Inflammatory macrophage (primary cell): ENCODE measurements around the gene APOL2.
"Not testable (repeated sequence)": the region's sequence is repeated elsewhere in the genome, so short reads cannot be mapped to it uniquely, and the experiment has no call there.

ENCODE experiments used
- DNase-seq, 2 donors: peaks; one replicate each; pipeline ENCODE4 v3.0.0-alpha.2; 2020 to 2022

The APOL2 gene

DNA sequence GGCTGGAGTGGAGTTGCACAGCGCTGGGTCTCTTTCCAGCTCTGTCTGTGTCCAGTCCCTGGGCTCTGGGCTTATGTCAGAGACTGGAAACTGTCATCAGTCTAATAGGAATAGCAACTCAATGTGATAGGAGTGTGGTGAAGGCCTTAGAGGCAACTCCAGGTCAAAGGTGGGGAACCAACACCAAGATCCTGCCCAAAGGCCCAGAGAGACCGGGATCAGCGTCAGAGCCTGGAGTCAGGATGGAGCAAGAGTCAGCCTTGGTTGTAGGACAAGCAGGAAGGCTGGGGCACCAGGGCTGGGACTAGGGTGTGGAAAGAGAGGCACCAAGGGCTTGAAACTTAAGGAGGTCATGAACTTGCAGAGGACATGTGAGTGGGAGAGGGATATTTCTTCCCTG is 23.0 kb upstream of the APOL2 start:
- DNase-seq = not testable (repeated sequence)

DNA sequence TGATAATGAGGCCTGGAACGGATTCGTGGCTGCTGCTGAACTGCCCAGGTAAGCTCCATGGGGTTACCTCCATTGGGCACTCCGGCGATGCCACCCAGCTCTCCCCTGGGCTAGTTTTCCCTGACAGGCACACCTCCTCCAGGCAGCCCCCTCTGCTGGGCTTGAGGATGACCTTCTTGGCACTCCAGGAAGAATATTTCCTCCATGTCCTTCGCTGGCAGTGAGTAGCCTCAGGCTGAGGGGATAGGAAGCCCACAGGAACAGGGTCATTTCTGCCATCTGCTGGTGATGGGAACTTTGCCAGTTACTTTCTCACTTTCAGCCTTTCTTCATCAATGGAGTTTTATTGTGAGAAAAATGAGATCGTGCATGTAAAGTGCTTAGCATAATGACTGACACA is 22.3 kb upstream of the APOL2 start:
- DNase-seq = not testable (repeated sequence)

DNA sequence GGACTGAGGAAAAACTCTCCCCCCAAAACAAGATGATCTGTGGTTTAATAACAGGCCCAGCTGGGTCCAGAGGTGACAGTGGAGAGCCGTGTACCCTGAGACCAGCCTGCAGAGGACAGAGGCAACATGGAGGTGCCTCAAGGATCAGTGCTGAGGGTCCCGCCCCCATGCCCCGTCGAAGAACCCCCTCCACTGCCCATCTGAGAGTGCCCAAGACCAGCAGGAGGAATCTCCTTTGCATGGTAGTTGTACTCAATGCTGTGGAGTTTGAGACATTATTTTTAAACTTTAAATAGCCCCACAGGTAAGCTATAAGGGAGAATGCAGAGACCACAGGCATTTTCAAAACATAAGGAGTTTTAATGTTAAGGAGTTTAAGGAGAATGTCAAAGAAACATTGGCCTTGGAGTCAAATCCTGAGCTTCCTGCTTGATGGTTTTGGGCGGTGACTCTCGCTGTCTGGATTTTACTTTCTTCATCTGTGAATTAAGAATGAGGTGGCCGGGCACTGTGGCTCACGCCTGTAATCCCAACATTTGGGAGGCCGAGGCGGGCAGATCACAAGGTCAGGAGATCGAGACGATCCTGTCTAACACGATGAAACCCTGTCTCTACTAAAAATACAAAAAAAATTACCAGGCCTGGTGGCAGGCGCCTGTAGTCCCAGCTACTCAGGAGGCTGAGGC is 20.4 kb upstream of the APOL2 start:
- DNase-seq = no peak

DNA sequence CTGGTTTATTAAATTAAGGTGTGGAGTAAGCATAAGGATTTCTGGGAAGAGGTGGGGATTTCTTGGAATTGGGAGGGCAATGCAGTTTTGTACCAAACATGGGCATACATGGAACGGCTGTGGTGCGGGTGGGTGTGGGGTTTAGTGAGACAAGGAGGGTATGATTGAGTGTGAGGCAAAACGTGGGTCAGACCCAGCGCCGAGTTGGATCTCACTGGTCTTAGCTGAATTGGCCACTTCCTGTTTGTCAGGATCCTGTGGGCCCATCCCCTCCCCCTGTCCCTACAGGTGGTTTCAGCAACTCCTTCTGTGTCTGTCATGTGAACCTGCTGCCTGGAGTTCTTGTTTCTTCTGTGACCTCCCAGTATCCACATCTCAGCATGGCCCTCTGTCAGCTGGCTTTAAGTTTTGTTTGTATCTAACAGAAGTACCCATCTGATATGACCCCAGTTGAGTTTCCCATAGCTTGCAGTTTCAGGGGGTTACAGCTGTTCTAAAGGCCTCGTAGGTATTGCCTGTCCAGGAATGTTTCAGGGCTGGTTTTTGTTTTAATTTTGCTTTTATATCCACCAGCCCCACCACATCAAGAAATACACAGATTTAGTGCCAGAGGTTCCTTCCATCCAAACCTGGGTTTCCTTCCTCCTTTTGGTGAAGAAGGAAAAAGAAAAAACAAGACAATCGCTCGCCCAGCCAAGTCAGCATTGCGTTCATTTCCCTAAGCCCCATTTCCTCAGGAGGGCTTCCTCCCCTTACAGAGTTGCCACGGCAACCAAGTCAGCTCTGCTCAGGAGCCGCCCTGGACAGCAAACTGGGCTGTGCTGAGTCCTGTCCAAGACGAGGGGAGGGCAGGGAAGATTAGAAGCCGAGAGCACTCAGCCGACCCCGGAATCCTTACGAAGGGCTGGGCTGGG is 19.6 kb upstream of the APOL2 start:
- peak in 1 of 2 donors; percentile 7 for DNase-seq

DNA sequence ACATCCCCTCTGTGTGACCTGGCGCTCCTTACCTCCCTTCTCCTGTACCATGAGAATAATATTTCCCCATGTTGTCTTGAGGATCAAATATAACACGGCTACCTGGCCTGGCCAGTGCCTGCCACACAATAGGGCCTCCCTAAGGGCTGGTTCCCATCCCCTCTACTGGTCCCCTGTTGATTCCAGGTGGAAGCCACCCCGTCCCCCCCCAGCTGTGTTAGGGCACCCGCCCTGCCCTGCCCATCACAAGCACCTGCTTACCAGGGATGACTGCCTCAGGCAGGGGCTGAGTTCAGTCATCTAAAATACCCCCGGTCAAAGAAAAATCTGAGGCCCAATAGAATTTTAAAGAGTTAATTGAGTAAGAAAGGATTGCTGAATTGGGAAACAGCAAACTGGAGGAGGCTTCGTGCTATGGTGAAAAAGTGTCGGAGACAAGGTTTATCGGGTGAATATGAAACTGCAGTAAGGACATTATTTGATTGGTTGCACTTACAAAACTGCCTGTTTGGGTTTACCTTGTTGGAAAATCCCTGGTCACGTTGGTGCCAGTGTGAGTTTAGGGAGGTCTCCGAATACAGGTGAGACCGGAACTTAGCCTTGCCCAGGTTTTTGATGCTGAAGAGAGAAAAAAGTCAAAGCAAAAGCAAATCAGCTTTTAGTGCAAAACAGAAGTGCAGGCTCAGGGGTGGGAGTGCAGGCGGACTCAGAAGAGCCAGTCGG is 18.8 kb upstream of the APOL2 start:
- no peak for DNase-seq

DNA sequence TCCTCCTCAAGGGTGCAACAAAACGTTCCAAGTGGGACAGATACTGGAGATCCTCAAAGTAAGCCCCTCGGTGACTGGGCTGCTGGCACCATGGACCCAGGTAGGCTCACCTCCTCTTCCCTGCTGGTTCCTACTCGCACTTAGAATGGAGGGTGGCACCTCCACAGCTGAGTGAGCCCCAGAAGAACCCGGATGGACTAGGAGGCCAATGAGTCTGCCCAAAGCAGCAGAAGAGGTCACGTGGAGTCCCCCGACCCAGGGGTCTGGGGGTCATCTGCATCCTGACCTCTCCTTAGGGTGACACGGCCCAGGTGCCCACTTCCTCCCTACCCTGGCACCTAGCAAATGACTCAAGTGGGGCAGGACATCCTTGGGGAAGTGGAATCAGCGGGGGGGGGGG is 18.0 kb upstream of the APOL2 start:
- DNase-seq = no peak

DNA sequence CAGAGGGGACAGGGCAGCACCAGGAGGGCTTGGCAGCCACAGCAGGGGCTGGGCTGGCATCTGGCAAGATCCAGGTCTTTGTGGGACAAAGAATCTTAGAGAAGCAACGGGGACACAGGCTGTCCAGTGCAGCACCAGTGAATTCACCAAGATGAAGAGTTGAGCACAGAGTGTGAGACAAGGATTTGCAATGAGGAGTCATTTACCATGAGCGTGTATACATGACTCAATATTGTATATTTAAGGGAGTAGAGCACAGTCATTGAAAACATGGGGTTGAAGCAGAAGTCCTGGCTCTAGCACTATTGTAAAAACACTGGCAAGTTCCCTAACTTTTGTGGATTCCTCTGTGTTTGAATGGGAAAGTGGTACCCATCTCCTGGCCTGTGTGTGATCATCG is 17.2 kb upstream of the APOL2 start:
- no peak for DNase-seq

DNA sequence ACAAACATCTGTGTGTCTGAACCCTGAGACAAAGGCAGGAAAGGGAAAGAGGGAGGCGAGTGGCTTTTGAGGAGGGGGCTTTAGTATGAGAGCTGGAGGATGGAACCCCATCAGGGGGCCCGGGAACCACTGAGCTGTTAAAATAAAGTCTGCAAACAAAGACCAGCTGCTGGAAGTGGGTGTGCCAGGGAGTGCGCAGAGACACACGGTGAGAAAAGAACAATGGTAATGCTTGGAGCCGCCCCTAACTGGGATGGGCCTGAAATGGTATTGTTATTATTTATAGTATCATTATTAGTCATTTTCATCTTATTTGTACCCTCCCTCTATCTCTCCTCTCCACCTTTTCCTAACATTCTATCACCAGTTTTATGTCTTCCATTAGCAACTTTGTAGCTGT is 16.2 kb upstream of the APOL2 start:
- not testable (repeated sequence) for DNase-seq

DNA sequence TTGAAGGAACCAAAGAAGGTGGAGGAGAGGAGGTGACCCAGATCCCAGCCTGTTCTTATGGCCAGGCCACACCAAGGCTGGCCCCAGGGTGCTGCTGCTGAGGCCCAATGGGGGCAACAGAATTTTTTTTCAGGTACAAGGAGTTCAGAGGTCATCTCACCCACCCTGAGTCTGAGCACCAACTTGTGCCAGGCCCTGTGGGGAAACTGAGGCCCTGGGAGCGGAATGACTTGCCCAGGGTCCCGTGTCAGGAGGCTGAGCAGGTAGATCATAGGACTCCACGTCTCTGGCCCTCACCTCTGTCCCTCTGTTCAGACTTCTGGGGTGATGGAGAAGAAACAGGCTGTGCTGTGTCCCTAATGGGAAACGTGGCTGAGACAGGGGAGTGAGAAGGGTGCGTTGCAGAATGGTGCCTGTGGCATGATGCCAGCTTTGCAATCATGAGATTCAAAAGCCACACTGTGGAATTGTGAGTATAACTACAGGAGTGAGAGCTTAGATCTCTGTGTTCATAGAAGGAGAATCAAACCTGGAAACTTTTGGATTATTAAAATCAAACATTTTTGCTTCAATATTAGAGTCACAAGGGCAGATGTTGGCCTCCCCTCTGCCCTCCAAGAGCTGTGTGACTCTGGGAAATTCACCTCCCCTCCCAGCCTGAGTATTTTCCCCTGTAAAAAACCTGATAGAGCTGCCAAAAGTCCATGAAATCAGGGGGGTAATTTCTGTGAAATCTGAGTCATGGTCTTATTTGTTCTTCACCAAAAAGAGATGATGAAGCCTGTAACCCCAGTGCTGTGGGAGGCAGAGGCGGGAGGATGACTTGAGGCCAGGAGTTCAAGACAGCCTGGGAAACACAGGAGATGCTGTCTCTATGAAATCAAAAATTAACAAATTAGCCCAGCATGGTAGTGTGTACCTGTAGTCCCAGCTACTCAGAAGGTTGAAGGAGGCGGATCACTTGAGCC is 14.5 kb upstream of the APOL2 start:
- no peak for DNase-seq

DNA sequence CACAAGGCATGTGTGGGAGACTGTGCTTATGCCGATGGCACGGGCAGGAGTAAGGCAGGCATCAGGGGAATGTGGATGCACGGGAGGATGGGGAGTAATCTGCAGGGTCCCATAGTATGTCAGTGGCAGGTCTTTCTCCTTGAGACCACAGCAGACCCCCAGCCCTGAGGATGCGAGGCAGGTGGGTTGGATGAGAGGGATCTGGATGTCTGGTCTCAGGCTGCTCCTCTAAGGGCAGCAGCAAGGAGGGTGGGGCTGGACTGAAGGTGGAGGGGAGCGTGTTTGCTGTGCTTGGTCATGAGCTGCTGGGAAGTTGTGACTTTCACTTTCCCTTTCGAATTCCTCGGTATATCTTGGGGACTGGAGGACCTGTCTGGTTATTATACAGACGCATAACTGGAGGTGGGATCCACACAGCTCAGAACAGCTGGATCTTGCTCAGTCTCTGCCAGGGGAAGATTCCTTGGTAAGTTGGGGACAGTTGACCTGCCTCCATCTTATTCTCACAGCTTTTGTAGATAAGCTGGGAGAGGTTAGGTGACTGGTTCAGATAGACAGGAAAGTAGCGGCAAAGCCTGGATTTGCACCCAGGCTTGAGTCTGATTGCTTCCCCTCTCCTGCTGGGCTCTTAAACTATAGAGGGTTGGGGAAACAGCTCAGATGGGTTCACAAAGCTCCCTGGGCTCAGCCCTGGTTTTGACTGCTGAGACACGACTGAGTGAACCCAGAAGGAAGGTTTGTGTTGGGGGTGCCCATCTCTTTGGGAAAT is 13.6 kb upstream of the APOL2 start, which contains the start of gene APOL1:
Gene APOL1, plus strand, starts transcription at position 380 of the 769 bp plus-strand sequence. CDS start 1,823 bp downstream, outside the sequence.
- DNase-seq = peak; percentile 48 to 52

DNA sequence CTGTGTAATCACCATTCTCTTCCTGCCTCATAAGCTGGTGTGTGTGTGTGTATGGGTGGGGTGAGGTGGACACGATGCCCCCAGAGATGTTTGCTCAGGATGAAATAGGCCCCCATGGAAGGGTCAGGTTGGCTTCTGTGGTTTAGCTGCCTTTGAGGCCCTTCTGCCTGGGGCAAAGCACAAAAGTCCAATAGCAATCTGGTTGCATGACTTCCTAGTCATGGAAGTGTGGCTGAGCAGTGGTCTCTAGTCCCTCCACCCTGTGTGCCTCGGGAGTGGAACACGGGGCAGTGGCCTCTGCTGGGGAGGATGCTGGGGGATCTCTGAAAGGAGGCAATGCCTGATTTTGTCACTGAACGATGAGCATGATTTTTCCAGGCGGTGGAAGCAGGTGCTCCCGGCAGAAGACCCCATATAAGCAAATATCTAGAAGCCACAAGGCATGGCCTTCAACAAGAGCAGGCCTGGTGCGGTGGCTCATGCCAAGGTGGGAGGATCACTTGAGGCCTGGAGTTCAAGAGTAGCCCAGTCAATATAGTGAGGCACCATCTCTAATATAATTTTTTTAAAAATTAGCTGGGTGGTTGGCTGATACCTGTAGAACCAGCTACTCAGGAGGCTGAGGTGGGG is 12.8 kb upstream of the APOL2 start:
- DNase-seq = not testable (repeated sequence)

DNA sequence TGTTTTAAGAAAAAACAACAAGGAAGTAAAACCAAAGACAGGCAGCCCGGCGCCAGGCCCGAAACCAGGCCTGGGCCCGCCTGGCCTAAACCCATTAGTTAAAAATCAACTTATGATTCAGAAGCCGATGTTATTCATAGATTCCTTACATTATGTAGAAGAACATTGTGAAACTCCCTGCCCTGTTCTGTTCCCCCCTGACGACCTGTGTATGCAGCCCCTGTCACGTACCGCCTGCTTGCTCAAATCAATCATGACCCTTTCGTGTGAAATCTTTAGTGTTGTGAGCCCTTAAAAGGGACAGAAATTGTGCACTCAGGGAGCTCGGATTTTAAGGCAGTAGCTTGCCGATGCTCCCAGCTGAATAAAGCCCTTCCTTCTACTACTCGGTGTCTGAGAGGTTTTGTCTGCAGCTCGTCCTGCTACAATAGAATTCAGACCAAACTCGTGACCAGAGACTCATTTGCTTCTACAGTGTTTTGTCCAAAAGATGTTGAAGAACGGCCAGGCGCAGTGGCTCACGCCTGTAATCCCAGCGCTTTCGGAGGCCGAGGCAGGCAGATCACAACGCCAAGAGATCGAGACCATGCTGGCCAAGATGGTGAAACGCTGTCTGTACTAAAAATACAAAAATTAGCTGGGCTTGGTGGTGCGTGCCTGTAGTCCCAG is 11.1 kb upstream of the APOL2 start:
- not testable (repeated sequence) for DNase-seq

DNA sequence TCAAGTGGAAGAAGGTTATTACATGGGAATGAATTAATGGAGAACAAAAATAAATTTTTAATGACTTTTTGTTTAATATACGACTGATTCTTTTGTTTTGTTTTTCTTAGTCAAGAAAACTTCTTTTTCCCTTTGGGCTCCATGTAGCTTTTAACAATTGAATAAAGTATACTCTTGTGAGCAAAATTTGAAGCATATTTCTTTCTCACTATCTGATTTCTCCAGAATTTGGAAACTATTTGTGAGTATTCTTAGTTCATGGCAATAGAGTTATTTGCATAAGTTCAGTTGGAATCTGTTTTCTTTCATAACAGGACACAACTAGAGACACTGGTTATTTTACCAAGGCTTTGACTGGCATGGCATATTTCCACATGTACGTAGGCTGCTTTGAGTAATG is 9.8 kb upstream of the APOL2 start:
- no peak for DNase-seq

DNA sequence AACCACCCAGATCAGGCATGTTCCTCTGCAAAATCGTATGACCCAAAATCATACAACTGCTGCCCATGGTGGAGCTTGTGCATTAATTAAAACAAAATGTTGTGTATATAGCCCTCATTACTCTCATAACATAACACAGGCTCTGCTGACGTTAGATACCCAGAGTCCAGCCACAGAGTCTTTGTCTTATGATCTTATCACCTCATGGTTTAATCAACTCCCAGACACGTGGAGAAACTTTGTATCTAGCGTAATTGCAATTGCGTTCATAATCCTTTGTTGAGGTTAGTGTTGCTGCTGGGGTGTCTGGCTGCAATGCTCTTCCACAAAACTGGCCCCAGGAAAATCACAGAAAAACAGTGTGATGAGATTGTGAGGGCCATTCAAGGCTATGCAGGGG is 8.6 kb upstream of the APOL2 start:
- no peak for DNase-seq

DNA sequence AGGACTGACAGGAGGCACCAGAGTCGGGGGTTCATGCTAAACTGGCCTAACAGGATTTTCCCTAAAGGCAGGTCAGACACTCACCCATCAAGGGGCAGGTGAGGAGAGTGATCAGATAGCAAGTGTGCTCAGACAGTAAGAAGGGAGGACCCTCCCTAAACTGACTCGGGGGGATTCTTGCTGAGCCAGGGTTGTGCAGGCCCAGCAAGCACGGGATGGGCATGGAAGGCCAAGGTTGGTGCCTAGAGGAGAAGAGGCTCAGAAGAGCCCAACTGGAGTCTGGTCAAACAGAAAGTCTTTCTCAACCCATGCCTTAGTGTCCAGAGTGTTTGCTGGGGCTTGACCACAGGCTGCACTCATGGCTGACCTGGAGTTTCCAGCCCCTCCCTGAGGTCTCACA is 7.4 kb upstream of the APOL2 start:
- no peak for DNase-seq

DNA sequence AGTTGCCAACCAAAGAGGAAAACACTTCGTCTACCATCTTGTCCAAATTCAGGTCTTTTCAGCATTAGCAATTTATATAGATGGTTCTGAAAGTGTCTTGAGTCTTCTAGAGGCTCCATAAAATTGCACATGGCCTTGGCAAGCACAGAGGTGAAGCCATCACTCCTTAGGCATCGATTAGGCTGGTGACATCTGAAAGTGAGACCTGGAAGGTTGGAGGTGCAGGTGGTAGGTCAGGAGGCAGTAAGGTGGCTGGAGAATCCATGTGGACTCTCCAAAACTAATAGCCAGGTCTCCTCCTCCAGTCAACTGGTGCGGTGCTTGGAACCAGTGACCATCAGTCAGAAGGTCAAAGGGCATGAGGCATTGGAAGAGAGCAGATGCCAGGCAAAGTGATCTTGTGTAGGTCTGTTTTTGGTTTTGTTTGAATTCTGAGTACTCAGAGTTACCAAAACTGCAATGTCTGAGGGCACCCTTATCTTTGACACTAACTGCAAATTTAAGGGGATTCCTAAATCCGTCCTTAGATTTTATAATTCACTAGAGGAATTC is 6.6 kb upstream of the APOL2 start:
- no peak for DNase-seq

DNA sequence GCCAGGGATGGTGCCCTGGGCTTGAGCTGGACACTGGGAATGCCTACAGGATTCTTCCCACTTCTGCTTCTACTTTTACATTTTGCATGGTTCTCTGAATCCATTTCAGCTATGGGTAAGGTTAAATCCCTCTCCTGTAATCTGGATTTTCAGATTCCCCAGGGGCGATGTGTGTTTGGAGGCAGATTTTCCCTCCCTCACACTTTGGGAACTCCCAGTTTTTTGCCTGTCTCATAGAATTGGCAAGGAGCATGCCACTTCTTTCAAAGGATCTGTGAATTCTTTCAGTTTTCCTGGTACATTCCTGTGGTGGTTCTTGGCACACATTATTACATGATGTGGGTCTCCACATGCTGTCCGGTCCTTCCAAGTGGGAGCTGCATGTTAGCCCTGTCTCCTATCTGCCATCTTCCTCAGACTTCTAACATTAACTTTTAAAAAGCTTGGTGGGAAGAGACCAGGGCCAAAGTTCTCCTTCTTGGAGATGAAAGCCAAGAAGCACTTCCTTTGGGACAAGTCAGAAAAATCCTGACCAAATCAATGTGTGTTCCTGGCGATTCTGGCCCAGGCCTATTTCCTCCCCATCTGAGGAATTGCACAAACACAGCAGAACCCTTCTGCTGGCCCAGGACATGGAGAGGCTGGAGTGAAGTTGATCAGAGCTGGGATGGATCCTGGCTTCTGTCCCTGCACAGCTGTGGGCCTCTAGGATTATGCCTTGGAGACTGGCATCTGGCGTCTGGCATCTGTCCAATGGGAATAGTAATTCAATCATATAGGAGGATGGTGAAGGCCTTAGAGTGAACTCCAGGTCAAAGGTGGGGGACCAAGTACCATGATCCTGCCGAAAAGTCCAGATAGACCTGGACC is 5.4 kb upstream of the APOL2 start:
- no peak for DNase-seq

DNA sequence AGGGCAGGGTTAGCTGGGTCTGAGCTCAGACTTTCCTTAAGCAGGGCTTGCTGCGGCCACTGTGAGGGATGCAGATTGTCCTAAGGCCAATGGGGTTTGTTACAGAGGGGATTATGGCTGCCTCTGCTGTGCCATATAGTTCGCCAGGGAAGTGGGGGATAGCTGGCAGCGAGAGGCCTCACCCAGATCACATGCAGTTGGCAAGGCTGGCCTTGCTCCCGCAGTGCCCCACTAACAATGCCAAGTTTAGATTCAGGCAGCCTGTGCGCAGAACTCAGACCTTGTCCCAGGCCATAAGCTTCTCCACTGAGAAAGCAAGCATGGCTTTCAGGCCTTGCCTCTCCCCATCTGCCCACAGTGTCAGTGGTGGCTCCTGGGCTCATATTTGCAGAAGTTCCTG is 4.7 kb upstream of the APOL2 start:
- DNase-seq = no peak

DNA sequence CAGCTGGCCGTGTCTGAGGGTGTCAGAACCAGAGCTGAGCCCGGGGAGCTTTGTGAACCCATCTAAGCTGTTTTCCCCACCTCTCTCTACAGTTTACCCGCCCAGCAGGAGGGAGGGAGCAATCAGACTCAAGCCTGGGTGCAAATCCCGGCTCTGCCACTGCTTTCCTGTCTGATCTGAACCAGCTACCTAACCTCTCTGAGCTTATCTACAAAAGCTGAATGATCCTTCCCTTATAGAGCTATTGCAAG is 252 bp downstream of the APOL2 start:
- DNase-seq = no peak
